Skeletal muscle satellite cell (primary cell): ENCODE results near the gene XAGE3.
"Not testable (repeated sequence)": the region's sequence is repeated elsewhere in the genome, so short reads cannot be mapped to it uniquely, and the experiment has no call there.

Source experiments
- H3K27me3 ChIP-seq: 2 replicates; pipeline ENCODE4 v1.7.0; 2013; ENCODE audit warnings: low read length; ENCODE audit not compliant: control insufficient read depth, insufficient read depth
- H3K36me3 ChIP-seq: 2 replicates; pipeline ENCODE4 v1.7.0; 2013; ENCODE audit warnings: mild to moderate bottlenecking, control low read depth, low read length; ENCODE audit not compliant: insufficient read depth
- H3K4me1 ChIP-seq: 2 replicates; pipeline ENCODE4 v1.7.0; 2013; ENCODE audit warnings: low read length; ENCODE audit not compliant: control insufficient read depth, insufficient read depth
- H3K4me2 ChIP-seq: 2 replicates; pipeline ENCODE4 v1.7.0; 2013; ENCODE audit warnings: mild to moderate bottlenecking, low read length
- H3K4me3 ChIP-seq: 2 replicates; pipeline ENCODE4 v1.7.0; 2013; ENCODE audit warnings: low read length
- H3K9ac ChIP-seq: 2 replicates; pipeline ENCODE4 v1.7.0; 2013; ENCODE audit warnings: mild to moderate bottlenecking, low read depth, low read length, moderate library complexity
- H3K9me3 ChIP-seq: replicated peaks from 2 replicates; pipeline ENCODE4 v1.7.0; 2013; ENCODE audit warnings: mild to moderate bottlenecking, control low read depth, low read length

The XAGE3 gene

DNA sequence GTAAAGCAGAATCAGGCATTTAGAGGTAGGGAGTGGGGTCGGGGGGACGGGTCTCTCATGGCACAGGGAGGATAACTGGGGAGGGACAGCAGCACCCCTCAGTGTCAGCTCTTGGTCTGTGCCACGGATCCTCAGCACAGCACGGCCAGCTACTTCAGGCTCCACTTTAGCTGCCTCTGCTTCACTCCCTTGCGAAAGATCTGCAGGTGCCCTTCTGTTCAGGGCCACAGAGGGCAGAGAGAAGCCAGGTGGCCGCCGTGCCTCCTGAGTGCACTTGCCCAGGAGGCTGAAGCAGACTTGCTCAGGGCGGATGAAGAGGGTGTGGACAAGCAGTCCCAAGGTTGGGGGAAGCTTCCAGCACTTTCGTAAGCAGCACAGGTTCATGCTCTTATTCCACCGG is 19.6 kb upstream of the XAGE3 start:
- not testable (repeated sequence) for H3K36me3 ChIP-seq, H3K4me1 ChIP-seq, H3K27me3 ChIP-seq, H3K9ac ChIP-seq, H3K4me3 ChIP-seq, H3K4me2 ChIP-seq, H3K9me3 ChIP-seq

- not testable (repeated sequence) for H3K4me3 ChIP-seq, H3K4me2 ChIP-seq, H3K36me3 ChIP-seq, H3K9ac ChIP-seq, H3K9me3 ChIP-seq, H3K4me1 ChIP-seq
- peaks cover 16% of the 10 kb centered on the region for H3K27me3 ChIP-seq
Measured at GRCh38 chrX:52876386-52876785, 8.5 kb upstream of the XAGE3 start.

GRCh38 chrX:52875436-52875835 is 7.6 kb upstream of the XAGE3 start:
- H3K36me3 ChIP-seq, H3K4me1 ChIP-seq, H3K9me3 ChIP-seq, H3K4me3 ChIP-seq, H3K9ac ChIP-seq, H3K4me2 ChIP-seq: not testable (repeated sequence)
- H3K27me3 ChIP-seq: peaks cover 20% of the 10 kb centered on the region

- Histone ChIP-seq H3K27me3 (peaks cover 20% of the 10 kb centered on the region), H3K4me3 (no peak overlapping the region), H3K9ac (no peak overlapping the region), H3K4me1 (no peaks in the 10 kb centered on the region), H3K9me3 (no peaks in the 10 kb centered on the region), H3K36me3 (no peaks in the 10 kb centered on the region), H3K4me2 (no peak overlapping the region)
Measured at GRCh38 chrX:52874661-52875060, 6.8 kb upstream of the XAGE3 start.

GRCh38 chrX:52873825-52874224 is 5.9 kb upstream of the XAGE3 start:
- not testable (repeated sequence) for H3K9me3 ChIP-seq, H3K4me3 ChIP-seq, H3K4me1 ChIP-seq, H3K9ac ChIP-seq, H3K36me3 ChIP-seq, H3K4me2 ChIP-seq
- peaks cover 20% of the 10 kb centered on the region for H3K27me3 ChIP-seq

DNA sequence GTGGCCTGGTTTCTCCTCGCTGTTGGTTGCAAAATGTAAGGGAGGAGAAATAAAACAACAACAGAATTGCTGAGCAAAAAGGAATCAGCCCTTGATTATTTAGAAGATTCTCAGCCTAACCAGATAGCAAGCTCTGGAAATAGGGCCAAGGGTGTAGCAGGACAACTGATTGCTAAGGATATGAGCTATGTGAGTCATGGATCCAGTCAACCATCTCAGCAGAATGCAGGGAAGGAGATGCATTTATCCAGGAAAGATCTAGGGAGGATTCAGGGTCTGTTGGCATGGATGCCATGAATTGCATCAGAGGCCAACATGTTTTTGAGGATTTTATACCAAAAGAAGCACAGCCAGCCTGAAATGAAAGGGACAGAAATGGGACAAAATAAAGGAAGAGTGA is 2.2 kb upstream of the XAGE3 start:
- H3K4me1 ChIP-seq: no peaks in the 10 kb centered on the region
- no peak overlapping the region for H3K9ac ChIP-seq
- H3K4me3 ChIP-seq: no peak overlapping the region
- no peaks in the 10 kb centered on the region for H3K36me3 ChIP-seq
- H3K9me3 ChIP-seq: no peaks in the 10 kb centered on the region
- H3K4me2 ChIP-seq: no peak overlapping the region
- peaks cover 13% of the 10 kb centered on the region for H3K27me3 ChIP-seq

DNA sequence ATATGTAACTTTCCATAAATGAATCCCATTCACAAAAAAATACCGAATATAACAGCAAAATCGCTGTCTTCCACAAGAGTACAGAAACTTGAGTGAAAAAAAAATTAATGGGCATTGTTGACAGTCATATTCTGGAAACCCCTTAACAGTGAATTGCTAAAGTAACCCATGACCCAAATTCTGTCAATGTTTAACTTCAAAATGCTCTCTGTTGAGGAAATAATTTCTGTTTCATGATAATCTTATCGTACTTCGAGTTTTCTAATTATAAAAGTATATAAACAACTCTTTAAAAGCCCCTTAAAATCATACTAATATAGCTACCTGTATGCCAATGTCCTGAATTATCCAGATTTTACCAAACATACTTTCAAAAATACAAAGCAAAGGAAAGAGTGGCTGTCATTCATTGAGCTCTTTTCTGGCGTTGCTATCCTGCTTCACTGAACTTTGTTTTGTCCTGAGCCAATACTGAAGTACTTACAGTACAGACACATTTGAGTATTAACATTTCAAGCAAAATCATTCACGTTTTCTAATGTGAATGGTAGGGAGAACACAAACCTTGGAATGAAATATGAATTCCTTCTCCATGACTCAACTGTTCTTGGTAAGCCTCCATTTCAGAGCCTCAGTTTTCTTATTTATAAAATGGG is 2.4 kb downstream of the XAGE3 start:
- Histone ChIP-seq H3K4me3 (no peak overlapping the region), H3K9me3 (no peaks in the 10 kb centered on the region), H3K36me3 (no peaks in the 10 kb centered on the region), H3K9ac (no peak overlapping the region), H3K4me2 (no peak overlapping the region), H3K4me1 (no peaks in the 10 kb centered on the region), H3K27me3 (peaks cover 15% of the 10 kb centered on the region)

DNA sequence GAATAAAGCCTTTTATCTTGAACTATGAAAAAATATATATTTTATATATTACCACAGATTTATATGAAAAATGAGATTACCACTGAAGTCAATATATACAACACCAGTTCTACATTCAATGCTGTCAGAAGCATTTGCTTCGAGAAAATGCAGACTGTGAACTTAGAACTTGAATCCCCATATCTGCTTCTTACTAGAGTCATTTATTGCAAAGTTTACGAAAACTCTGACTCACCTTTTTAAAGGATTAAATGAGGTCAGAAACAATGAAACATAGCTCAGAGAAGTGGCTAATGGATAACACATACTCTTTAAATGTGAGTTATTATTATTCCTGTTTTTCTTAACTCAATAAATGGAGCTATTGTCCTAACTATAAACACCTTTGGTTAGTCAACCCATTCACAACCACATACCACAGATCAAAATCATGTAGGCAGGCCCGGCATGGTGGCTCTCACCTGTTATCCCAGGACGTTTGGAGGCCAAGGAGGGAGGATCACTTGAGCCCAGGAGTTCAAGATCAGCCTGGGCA is 10.8 kb downstream of the XAGE3 start:
- H3K9me3 ChIP-seq, H3K27me3 ChIP-seq, H3K4me2 ChIP-seq, H3K4me3 ChIP-seq, H3K9ac ChIP-seq, H3K36me3 ChIP-seq: not testable (repeated sequence)
- H3K4me1 ChIP-seq: peaks cover 17% of the 10 kb centered on the region

DNA sequence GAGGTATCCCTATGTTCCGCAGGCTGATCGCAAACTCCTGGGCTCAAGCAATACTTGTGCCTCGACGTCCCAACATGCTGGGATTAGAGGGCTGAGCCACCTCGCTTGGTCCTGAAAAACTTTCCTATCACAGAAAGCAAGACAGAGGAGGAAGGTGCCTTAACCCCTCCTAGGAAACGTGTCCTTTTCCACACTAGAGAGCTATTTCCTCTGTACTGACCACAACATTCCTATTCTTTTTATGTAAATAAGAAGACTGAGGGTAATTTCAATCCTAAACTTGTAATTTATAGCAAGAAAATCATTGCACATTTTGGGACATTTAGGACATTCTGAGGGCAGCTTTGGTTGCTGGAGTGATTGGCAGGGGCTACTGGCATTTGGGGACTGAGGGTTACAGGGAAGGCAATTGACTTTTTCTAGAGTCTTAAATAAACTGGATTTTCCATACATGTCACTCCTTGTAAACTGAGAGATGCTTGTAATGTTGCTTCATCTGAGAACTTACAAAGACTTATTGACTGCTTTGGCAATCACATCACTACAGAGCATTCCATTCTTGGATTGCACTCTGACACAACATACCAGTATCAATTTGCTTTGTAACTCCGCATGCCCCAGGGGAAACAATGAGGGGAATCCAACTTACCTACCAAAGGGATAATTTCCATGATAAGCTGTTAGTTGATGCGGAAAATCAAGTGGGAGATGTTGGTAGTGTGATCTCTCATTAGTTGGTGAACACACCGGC is 15.6 kb downstream of the XAGE3 start:
- peaks cover 4% of the 10 kb centered on the region for H3K27me3 ChIP-seq
- no peak overlapping the region for H3K4me3 ChIP-seq
- no peak overlapping the region for H3K9ac ChIP-seq
- H3K36me3 ChIP-seq: no peaks in the 10 kb centered on the region
- peak overlapping the region; percentile 15 for H3K4me2 ChIP-seq
- H3K4me1 ChIP-seq: peaks cover 20% of the 10 kb centered on the region
- H3K9me3 ChIP-seq: no peaks in the 10 kb centered on the region

DNA sequence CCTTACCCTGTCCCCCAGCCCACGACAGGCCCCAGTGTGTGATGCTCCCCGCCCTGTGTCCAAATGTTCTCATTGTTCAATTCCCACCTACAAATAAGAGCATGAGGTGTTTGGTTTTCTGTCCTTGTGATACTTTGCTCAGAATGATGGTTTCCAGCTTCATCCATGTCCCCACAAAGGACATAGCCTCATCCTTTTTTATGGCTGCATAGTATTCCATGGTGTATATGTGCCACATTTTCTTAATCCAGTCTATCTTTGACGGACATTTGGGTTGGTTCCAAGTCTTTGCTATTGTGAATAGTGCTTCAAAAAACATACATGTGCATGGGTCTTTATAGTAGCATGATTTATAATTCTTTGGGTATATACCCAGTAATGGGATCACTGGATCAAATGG is 24.3 kb downstream of the XAGE3 start:
- not testable (repeated sequence) for H3K27me3 ChIP-seq, H3K9ac ChIP-seq, H3K4me2 ChIP-seq, H3K36me3 ChIP-seq, H3K4me3 ChIP-seq, H3K4me1 ChIP-seq, H3K9me3 ChIP-seq

DNA sequence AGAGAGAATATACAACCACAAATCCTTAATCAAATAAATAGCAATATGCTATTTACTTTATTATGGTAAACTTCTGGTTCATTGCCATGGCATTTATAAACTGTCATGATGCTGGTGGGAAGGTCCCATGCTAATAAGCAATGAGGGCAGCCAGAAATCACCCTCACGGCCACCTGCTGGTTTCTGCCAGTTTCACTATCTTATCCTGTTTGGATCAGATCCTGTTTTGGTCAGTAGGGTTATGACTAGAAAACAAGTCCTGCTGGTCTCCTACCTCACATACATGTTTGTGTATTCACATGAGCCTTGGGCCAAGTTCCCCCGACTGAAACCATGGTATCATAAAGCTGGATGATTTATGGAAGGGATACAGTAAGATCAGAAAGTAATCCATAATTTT is 28.7 kb downstream of the XAGE3 start:
- Histone ChIP-seq H3K36me3 (no peaks in the 10 kb centered on the region), H3K9me3 (no peaks in the 10 kb centered on the region), H3K4me3 (no peak overlapping the region), H3K9ac (no peak overlapping the region), H3K27me3 (no peaks in the 10 kb centered on the region), H3K4me2 (no peak overlapping the region), H3K4me1 (no peaks in the 10 kb centered on the region)

DNA sequence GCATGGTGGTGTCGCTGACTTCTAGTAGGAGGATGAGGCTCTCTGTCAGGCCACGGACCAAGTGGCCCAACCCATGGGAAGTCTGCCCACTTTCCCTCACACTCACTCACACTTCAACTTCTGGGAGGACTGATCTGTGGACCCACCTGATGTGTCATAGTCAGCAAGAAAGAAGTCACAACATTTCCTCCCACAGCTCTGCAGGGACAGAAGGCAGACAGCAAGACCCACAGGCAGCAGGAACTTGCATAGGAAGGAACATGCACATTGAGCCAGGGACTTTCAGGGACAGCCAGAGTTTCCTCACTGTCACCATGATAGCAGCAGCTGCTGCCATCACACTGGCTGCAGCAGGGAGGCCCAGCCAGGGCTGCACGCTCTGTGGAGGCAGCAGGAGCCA is 37.3 kb downstream of the XAGE3 start:
- H3K4me2 ChIP-seq: no peak overlapping the region
- no peak overlapping the region for H3K4me3 ChIP-seq
- no peaks in the 10 kb centered on the region for H3K4me1 ChIP-seq
- H3K36me3 ChIP-seq: no peaks in the 10 kb centered on the region
- H3K27me3 ChIP-seq: no peaks in the 10 kb centered on the region
- H3K9me3 ChIP-seq: no peaks in the 10 kb centered on the region
- no peak overlapping the region for H3K9ac ChIP-seq
